K562 (cell line): Measurements from ENCODE around the gene TMEM203.

Experiments used
- CTBP1 ChIP-seq: fragments of 450-650 bp; IDR thresholded peaks from 2 replicates; pipeline ENCODE4 v1.6.1; 2016; ENCODE audit warnings: borderline replicate concordance
- CTCF ChIP-seq, 3 experiments: IDR thresholded peaks in 2 of 3; conservative IDR thresholded peaks in 1 of 3; 2 replicates each; pipeline ENCODE4 v1.5.1; 2011 to 2012; ENCODE audit warnings: low read length in 3 of 3, mild to moderate bottlenecking in 3 of 3, control low read depth in 2 of 3, improper control_type of control experiment in 1 of 3, inconsistent platforms in 1 of 3, low read depth in 1 of 3, mixed read lengths in 1 of 3, moderate library complexity in 1 of 3; ENCODE audit not compliant: insufficient read depth in 2 of 3
- FIP1L1 ChIP-seq: fragments of 200-400 bp; formaldehyde crosslinking; IDR thresholded peaks from 2 replicates; pipeline ENCODE4 v1.6.1; 2018; ENCODE audit warnings: mild to moderate bottlenecking, low read depth, low read length; ENCODE audit not compliant: poor library complexity, severe bottlenecking
- FOXO4 ChIP-seq: fragments of 450-650 bp; formaldehyde crosslinking; IDR thresholded peaks from 2 replicates; pipeline ENCODE4 v1.4.0; 2020; ENCODE audit warnings: mild to moderate bottlenecking, moderate library complexity
- ZNF695 ChIP-seq: fragments of 450-650 bp; formaldehyde crosslinking; IDR thresholded peaks from 2 replicates; pipeline ENCODE4 v1.4.0; 2020; ENCODE audit warnings: mild to moderate bottlenecking, moderate library complexity

- TF ChIP-seq CTCF (IDR thresholded peaks at IDR 0.05 in 2 of 3, conservative IDR thresholded peaks at IDR 0.05 in 1 of 3; ENCODE audit: insufficient read depth in 2 of 3, low read depth in 1 of 3, low read length in 3 of 3): no peak
- no peak for TF ChIP-seq ZNF695 (CRISPR knock-in tag)
- TF ChIP-seq CTBP1: no peak
- TF ChIP-seq FOXO4 (CRISPR knock-in tag): no peak
- TF ChIP-seq FIP1L1: no peak
Measured at GRCh38 chr9:137166380-137167229, 38.8 kb downstream of the TMEM203 start.
